ENCODE data around the gene TNP2. TPM values are rescaled to one million over a fixed set of nuclear protein-coding genes. Genes with fewer than 3 reads are reported as not detected.

The TNP2 gene
- total RNA-seq: not detected in 2 replicates
- long read RNA-seq: 0 reads

DNA sequence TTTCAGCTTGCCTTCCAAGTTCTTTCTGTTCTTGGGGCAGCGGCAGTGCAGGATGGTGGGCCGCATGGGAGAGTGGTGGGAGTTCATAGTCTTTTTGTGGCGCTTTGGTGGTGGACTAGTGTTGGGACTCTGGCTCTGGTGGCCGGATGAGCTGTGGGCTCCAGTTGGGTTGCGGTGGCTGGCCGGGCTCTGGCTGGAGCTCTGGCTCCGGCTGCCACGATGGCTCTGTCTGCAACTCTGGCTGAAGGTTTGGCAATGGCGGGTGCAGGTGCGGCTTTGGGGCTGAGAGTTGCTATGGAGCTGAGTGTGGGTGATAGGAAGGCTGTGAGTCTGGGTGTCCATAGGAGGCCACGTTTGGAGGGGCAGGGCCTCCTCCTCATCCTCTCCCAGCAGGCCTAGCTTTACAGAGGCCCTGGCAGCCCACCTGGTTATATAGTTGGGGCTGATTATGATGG, at the start of gene TNP2:
Gene TNP2 (minus strand): TSS at position 405 of the 455 bp plus-strand sequence. CDS start 63 bp downstream, at position 342.
- no peak within 1 kb of the TSS for H3K27ac Mint-ChIP-seq (ENCODE audit: unreplicated experiment)
- no peak for DNase-seq (ENCODE audit: extremely low spot score, unreplicated experiment)
- TF ChIP-seq, protein P1, sequence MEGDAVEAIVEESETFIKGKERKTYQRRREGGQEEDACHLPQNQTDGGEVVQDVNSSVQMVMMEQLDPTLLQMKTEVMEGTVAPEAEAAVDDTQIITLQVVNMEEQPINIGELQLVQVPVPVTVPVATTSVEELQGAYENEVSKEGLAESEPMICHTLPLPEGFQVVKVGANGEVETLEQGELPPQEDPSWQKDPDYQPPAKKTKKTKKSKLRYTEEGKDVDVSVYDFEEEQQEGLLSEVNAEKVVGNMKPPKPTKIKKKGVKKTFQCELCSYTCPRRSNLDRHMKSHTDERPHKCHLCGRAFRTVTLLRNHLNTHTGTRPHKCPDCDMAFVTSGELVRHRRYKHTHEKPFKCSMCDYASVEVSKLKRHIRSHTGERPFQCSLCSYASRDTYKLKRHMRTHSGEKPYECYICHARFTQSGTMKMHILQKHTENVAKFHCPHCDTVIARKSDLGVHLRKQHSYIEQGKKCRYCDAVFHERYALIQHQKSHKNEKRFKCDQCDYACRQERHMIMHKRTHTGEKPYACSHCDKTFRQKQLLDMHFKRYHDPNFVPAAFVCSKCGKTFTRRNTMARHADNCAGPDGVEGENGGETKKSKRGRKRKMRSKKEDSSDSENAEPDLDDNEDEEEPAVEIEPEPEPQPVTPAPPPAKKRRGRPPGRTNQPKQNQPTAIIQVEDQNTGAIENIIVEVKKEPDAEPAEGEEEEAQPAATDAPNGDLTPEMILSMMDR (IDR thresholded peaks at IDR 0.05): no peak
- no peaks in the 10 kb centered on the region for H3K36me3 Mint-ChIP-seq (ENCODE audit: unreplicated experiment)
- H3K9me3 Mint-ChIP-seq (ENCODE audit: unreplicated experiment): no peaks in the 10 kb centered on the region
- peaks cover 5% of the 10 kb centered on the region for H3K27me3 Mint-ChIP-seq (ENCODE audit: unreplicated experiment)
- H3K4me3 Mint-ChIP-seq (ENCODE audit: unreplicated experiment): no peak within 1 kb of the TSS
- H3K4me1 Mint-ChIP-seq (ENCODE audit: unreplicated experiment): peaks cover 7% of the 10 kb centered on the region

- Mint-ChIP-seq H3K9me3 (ENCODE audit: unreplicated experiment) (no peaks in the 10 kb centered on the region), H3K36me3 (ENCODE audit: unreplicated experiment) (no peaks in the 10 kb centered on the region), H3K27ac (ENCODE audit: unreplicated experiment) (no peak overlapping the region), H3K4me3 (ENCODE audit: unreplicated experiment) (no peak overlapping the region), H3K4me1 (ENCODE audit: unreplicated experiment) (peaks cover 35% of the 10 kb centered on the region), H3K27me3 (ENCODE audit: unreplicated experiment) (no peaks in the 10 kb centered on the region)
- TF ChIP-seq, protein P1 (IDR thresholded peaks at IDR 0.05): no peak
- no peak for DNase-seq (ENCODE audit: extremely low spot score, unreplicated experiment)
These were observed 49.7 kb upstream of the TNP2 start for GRCh38 chr16:11318817-11319216.

DNA sequence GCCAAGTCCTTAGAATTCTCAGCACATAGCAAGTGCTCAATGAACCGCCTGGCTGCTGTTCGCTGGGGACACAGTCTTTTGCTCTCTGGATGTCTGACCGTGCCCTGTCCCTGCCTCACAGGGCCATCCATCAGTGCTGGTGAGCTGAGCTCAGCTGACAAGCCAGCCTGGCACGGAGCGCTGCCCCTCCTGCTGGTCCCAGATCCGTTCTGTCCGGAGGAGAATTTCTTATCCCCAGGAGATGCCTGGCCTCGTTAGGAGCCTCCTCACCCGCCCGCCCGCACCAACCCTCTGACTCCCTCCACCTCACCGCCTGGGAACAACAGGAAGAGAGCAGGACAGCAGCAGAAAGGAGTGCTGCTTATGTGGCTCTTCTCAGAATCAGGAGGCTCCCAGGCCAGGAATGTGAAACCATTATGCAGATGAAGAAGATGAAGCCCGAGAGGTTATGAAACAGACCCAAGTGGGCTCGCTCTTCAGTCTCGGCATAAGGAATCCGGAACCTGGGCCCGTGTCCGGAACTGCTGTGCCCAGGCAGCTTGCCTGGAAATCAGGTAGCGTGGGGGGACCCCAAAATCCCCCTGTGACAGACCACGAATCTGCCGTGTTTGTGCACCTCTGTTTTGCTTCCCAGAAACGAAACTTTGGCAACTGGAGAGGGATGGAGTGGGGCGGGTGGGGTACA, 47.3 kb upstream of the TNP2 start:
- Mint-ChIP-seq H3K27ac (ENCODE audit: unreplicated experiment) (no peak overlapping the region), H3K4me3 (ENCODE audit: unreplicated experiment) (no peak overlapping the region)
- no peak for DNase-seq (ENCODE audit: extremely low spot score, unreplicated experiment)

GRCh38 chr16:11315510-11315909, 46.4 kb upstream of the TNP2 start:
- Mint-ChIP-seq H3K4me1 (ENCODE audit: unreplicated experiment) (peaks cover 40% of the 10 kb centered on the region), H3K27ac (ENCODE audit: unreplicated experiment) (no peak overlapping the region), H3K36me3 (ENCODE audit: unreplicated experiment) (no peaks in the 10 kb centered on the region), H3K27me3 (ENCODE audit: unreplicated experiment) (no peaks in the 10 kb centered on the region), H3K9me3 (ENCODE audit: unreplicated experiment) (no peaks in the 10 kb centered on the region), H3K4me3 (ENCODE audit: unreplicated experiment) (no peak overlapping the region)
- TF ChIP-seq, protein P1 (IDR thresholded peaks at IDR 0.05): peak; percentile 22
- DNase-seq (ENCODE audit: extremely low spot score, unreplicated experiment): no peak

More for the DNA sequence above, 47.3 kb upstream of the TNP2 start:
- TF ChIP-seq, protein P1 (IDR thresholded peaks at IDR 0.05): peak; percentile 18
- Mint-ChIP-seq H3K36me3 (ENCODE audit: unreplicated experiment) (no peaks in the 10 kb centered on the region), H3K4me1 (ENCODE audit: unreplicated experiment) (peaks cover 40% of the 10 kb centered on the region), H3K27me3 (ENCODE audit: unreplicated experiment) (no peaks in the 10 kb centered on the region), H3K9me3 (ENCODE audit: unreplicated experiment) (no peaks in the 10 kb centered on the region)

DNA sequence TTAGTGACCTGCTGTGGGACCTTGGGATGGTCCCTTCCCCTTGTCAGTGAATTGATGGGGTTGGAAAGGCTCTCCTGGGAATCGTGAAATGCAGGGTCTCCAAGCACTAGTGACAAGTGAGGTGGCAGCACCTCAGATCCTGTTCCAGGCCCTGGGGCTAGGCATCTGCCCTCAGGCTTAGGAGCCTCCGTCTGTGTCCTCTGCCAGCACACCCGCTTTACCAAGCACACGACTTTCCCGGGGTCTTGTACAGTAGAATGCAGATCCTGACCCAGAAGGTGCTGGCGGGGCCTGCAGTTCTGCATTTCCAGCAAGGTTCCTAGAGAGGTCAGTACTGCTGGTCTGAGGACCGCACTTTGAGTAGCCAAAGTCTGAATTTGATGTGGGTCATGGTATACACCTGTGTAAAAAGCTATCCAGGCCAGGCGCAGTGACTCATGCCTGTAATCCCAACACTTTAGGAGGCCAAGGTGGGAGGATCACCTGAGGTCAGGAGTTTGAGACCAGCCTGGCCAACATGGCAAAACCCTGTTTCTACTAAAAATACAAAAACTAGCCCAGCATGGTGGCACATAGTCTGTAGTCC, 45.3 kb upstream of the TNP2 start:
- Mint-ChIP-seq H3K36me3 (ENCODE audit: unreplicated experiment) (no peaks in the 10 kb centered on the region), H3K4me1 (ENCODE audit: unreplicated experiment) (peaks cover 45% of the 10 kb centered on the region), H3K27me3 (ENCODE audit: unreplicated experiment) (no peaks in the 10 kb centered on the region), H3K27ac (ENCODE audit: unreplicated experiment) (no peak overlapping the region), H3K4me3 (ENCODE audit: unreplicated experiment) (no peak overlapping the region), H3K9me3 (ENCODE audit: unreplicated experiment) (no peaks in the 10 kb centered on the region)
- DNase-seq (ENCODE audit: extremely low spot score, unreplicated experiment): no peak
- TF ChIP-seq, protein P1 (IDR thresholded peaks at IDR 0.05): no peak
